H9 (cell line): ENCODE measurements around the gene P3H2. TPM values are rescaled to one million over a fixed set of nuclear protein-coding genes. Genes with fewer than 3 reads are reported as not detected.

Experiments
- DNase-seq: peaks from one replicate; pipeline ENCODE4 v3.0.0-alpha.2; 2017
- H2AFZ ChIP-seq: one replicate; pipeline ENCODE4 v1.6.1; 2013; ENCODE audit warnings: mild to moderate bottlenecking, low read length, control low read depth, moderate library complexity
- H2AK5ac ChIP-seq: 2 replicates; pipeline ENCODE4 v1.6.1; 2013; ENCODE audit warnings: low read length, control low read depth, mixed read lengths; ENCODE audit not compliant: insufficient read length
- H2BK120ac ChIP-seq: one replicate; pipeline ENCODE4 v1.6.1; 2013; ENCODE audit warnings: low read depth, mild to moderate bottlenecking, low read length, control low read depth, inconsistent platforms; ENCODE audit not compliant: poor library complexity, severe bottlenecking
- H2BK12ac ChIP-seq: 2 replicates; pipeline ENCODE4 v1.6.1; 2013; ENCODE audit warnings: low read length, control low read depth, mixed read lengths, low read depth; ENCODE audit not compliant: insufficient read length
- H2BK15ac ChIP-seq: 2 replicates; pipeline ENCODE4 v1.6.1; 2013; ENCODE audit warnings: low read depth, low read length, control low read depth
- H2BK20ac ChIP-seq: one replicate; pipeline ENCODE4 v1.6.1; 2013; ENCODE audit warnings: low read depth, mild to moderate bottlenecking, low read length, control low read depth, inconsistent platforms; ENCODE audit not compliant: poor library complexity, severe bottlenecking
- H2BK5ac ChIP-seq: 2 replicates; pipeline ENCODE4 v1.6.1; 2013; ENCODE audit warnings: low read length, control low read depth, mixed read lengths; ENCODE audit not compliant: insufficient read length
- H3K14ac ChIP-seq: 2 replicates; pipeline ENCODE4 v1.6.1; 2013; ENCODE audit warnings: low read length, control low read depth; ENCODE audit not compliant: insufficient read depth
- H3K18ac ChIP-seq: 2 replicates; pipeline ENCODE4 v1.6.1; 2013; ENCODE audit warnings: low read depth, mild to moderate bottlenecking, mixed read lengths, low read length, control low read depth; ENCODE audit not compliant: insufficient read length
- H3K23ac ChIP-seq: 2 replicates; pipeline ENCODE4 v1.6.1; 2013; ENCODE audit warnings: low read length, control low read depth, mixed read lengths, low read depth; ENCODE audit not compliant: insufficient read length
- H3K23me2 ChIP-seq: 2 replicates; pipeline ENCODE4 v1.6.1; 2013; ENCODE audit warnings: low read depth, mild to moderate bottlenecking, mixed read lengths, low read length, control low read depth; ENCODE audit not compliant: insufficient read length, poor library complexity, severe bottlenecking
- H3K27ac ChIP-seq: 2 replicates; pipeline ENCODE4 v1.5.1; 2013; ENCODE audit warnings: low read length, control low read depth, mixed read lengths, low read depth; ENCODE audit not compliant: insufficient read length
- H3K27me3 ChIP-seq: 2 replicates; pipeline ENCODE4 v1.6.1; 2013; ENCODE audit warnings: low read length, control low read depth, inconsistent platforms; ENCODE audit not compliant: insufficient read depth
- H3K4ac ChIP-seq: 2 replicates; pipeline ENCODE4 v1.6.1; 2013; ENCODE audit warnings: low read depth, mild to moderate bottlenecking, control low read depth, inconsistent platforms, low read length, moderate library complexity
- H3K4me1 ChIP-seq: 2 replicates; pipeline ENCODE4 v1.6.1; 2013; ENCODE audit warnings: low read length, control low read depth, inconsistent platforms; ENCODE audit not compliant: insufficient read depth
- H3K4me2 ChIP-seq: 2 replicates; pipeline ENCODE4 v1.6.1; 2013; ENCODE audit warnings: low read length, control low read depth, mixed read lengths; ENCODE audit not compliant: insufficient read length, insufficient read depth
- H3K56ac ChIP-seq: 2 replicates; pipeline ENCODE4 v1.6.1; 2013; ENCODE audit warnings: low read depth, mild to moderate bottlenecking, mixed read lengths, low read length, control low read depth; ENCODE audit not compliant: insufficient read length
- H3K79me1 ChIP-seq: 2 replicates; pipeline ENCODE4 v1.6.1; 2013; ENCODE audit warnings: low read depth, mild to moderate bottlenecking, moderate library complexity, low read length, control low read depth, inconsistent platforms; ENCODE audit not compliant: insufficient read depth, poor library complexity, severe bottlenecking
- H3K79me2 ChIP-seq: 2 replicates; pipeline ENCODE4 v1.6.1; 2013; ENCODE audit warnings: low read length, control low read depth, inconsistent platforms; ENCODE audit not compliant: insufficient read depth
- H3K9ac ChIP-seq: 2 replicates; pipeline ENCODE4 v1.6.1; 2013; ENCODE audit warnings: low read length, control low read depth, mixed read lengths; ENCODE audit not compliant: insufficient read length; ENCODE audit errors: extremely low read depth
- H3K9me3 ChIP-seq: one replicate; pipeline ENCODE4 v1.6.1; 2013; ENCODE audit warnings: low read depth, low read length, inconsistent platforms; ENCODE audit not compliant: control insufficient read depth
- H3T11ph ChIP-seq: one replicate; pipeline ENCODE4 v1.6.1; 2013; ENCODE audit warnings: mild to moderate bottlenecking, low read length, control low read depth, inconsistent platforms
- H4K20me1 ChIP-seq: one replicate; pipeline ENCODE4 v1.6.1; 2013; ENCODE audit not compliant: control insufficient read depth, insufficient read length, insufficient read depth
- H4K5ac ChIP-seq: 2 replicates; pipeline ENCODE4 v1.6.1; 2013; ENCODE audit warnings: low read depth, mild to moderate bottlenecking, mixed read lengths, low read length, control low read depth; ENCODE audit not compliant: insufficient read length
- H4K8ac ChIP-seq: replicated peaks from 2 replicates; pipeline ENCODE4 v1.6.1; 2013; ENCODE audit warnings: low read length, control low read depth, mixed read lengths, low read depth; ENCODE audit not compliant: insufficient read length
- H4K91ac ChIP-seq: 2 replicates; pipeline ENCODE4 v1.6.1; 2013; ENCODE audit warnings: low read depth, mild to moderate bottlenecking, moderate library complexity, mixed read lengths, low read length, control low read depth; ENCODE audit not compliant: insufficient read length
- H3K27ac Mint-ChIP-seq, 3 experiments: 2 replicates in 2 of 3; 3 replicates in 1 of 3; pipeline ENCODE4 v1.8.0; 2020 to 2021; ENCODE audit warnings: mixed read lengths in 3 of 3, mild to moderate bottlenecking in 1 of 3, moderate library complexity in 1 of 3
- H3K27me3 Mint-ChIP-seq: 2 replicates; pipeline ENCODE4 v1.8.0; 2021; ENCODE audit warnings: low read depth, mild to moderate bottlenecking, moderate library complexity, mixed read lengths
- H3K36me3 Mint-ChIP-seq, 3 experiments: 2 replicates in 2 of 3; 3 replicates in 1 of 3; pipeline ENCODE4 v1.8.0; 2020 to 2021; ENCODE audit warnings: low read depth in 3 of 3, mixed read lengths in 3 of 3; ENCODE audit not compliant: insufficient read depth in 1 of 3
- H3K4me1 Mint-ChIP-seq, 2 experiments: 2 replicates each; pipeline ENCODE4 v1.8.0; 2020; ENCODE audit warnings: mixed read lengths in 2 of 2
- H3K4me3 Mint-ChIP-seq, 2 experiments: 2 replicates in 1 of 2; 3 replicates in 1 of 2; pipeline ENCODE4 v1.8.0; 2020 to 2021; ENCODE audit warnings: mild to moderate bottlenecking in 2 of 2, mixed read lengths in 2 of 2, moderate library complexity in 1 of 2
- H3K9me3 Mint-ChIP-seq, 2 experiments: 2 replicates in 1 of 2; 3 replicates in 1 of 2; pipeline ENCODE4 v1.8.0; 2020; ENCODE audit warnings: mild to moderate bottlenecking in 2 of 2, mixed read lengths in 2 of 2, moderate library complexity in 1 of 2
- WGBS: extraction: QIAGEN DNeasy Blood & Tissue Kit; methylation state at CpG from one replicate; pipeline ENCODE4 v1.1.7; 2013; ENCODE audit warnings: missing lambda C conversion rate, low lambda C conversion rate, mixed read lengths; ENCODE audit not compliant: insufficient read length; ENCODE audit errors: extremely low coverage; 5-methylcytosine and 5-hydroxymethylcytosine counted together
- total RNA-seq: library from RNA; stranded (reverse); gene quantifications from 2 replicates; pipeline ENCODE4 v1.2.1, GENCODE V29; 2021
- TF ChIP-seq, protein P1 (sequence below): fragments of 200-600 bp; sonication (generic); conservative IDR thresholded peaks from 3 replicates; pipeline ENCODE4 v1.8.0; 2021; ENCODE audit warnings: antibody characterized with exemption, mild to moderate bottlenecking

Gene P3H2
- total RNA-seq, 1 experiment from 2014 or later: 41.5 TPM

- Mint-ChIP-seq H3K27me3 (no peaks in the 10 kb centered on the region), H3K9me3 (no peaks in the 10 kb centered on the region; a peak in 2 of 5 replicates), H3K27ac (no peak overlapping the region), H3K4me3 (no peak overlapping the region), H3K36me3 (no peaks in the 10 kb centered on the region; a peak in 1 of 7 replicates), H3K4me1 (peaks cover 18 to 28% of the 10 kb centered on the region in 2 experiments)
- Histone ChIP-seq H2AK5ac (no peak overlapping the region), H3K9ac (no peak overlapping the region), H3T11ph (no peak overlapping the region), H3K9me3 (no peaks in the 10 kb centered on the region), H4K5ac (no peak overlapping the region), H2BK120ac (no peak overlapping the region), H3K23ac (no peak overlapping the region), H4K20me1 (no peaks in the 10 kb centered on the region), H3K18ac (no peak overlapping the region), H4K91ac (no peak overlapping the region), H3K56ac (no peak overlapping the region), H3K79me1 (no peaks in the 10 kb centered on the region), H3K23me2 (no peaks in the 10 kb centered on the region), H2BK5ac (no peak overlapping the region), H3K27ac (no peak overlapping the region), H2BK12ac (no peak overlapping the region), H3K4me2 (no peak overlapping the region), H3K14ac (no peak overlapping the region), H2BK15ac (no peak overlapping the region), H2AFZ (no peak overlapping the region), H3K79me2 (no peaks in the 10 kb centered on the region), H3K4ac (no peak overlapping the region), H4K8ac (no peak overlapping the region), H3K27me3 (no peaks in the 10 kb centered on the region), H3K4me1 (no peaks in the 10 kb centered on the region; the same call in 1 of the 2 replicates), H2BK20ac (no peak overlapping the region)
- TF ChIP-seq, protein P1, sequence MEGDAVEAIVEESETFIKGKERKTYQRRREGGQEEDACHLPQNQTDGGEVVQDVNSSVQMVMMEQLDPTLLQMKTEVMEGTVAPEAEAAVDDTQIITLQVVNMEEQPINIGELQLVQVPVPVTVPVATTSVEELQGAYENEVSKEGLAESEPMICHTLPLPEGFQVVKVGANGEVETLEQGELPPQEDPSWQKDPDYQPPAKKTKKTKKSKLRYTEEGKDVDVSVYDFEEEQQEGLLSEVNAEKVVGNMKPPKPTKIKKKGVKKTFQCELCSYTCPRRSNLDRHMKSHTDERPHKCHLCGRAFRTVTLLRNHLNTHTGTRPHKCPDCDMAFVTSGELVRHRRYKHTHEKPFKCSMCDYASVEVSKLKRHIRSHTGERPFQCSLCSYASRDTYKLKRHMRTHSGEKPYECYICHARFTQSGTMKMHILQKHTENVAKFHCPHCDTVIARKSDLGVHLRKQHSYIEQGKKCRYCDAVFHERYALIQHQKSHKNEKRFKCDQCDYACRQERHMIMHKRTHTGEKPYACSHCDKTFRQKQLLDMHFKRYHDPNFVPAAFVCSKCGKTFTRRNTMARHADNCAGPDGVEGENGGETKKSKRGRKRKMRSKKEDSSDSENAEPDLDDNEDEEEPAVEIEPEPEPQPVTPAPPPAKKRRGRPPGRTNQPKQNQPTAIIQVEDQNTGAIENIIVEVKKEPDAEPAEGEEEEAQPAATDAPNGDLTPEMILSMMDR: no peak
- no peak for DNase-seq
- no CpG with 5 or more reads among the region's 2 CpGs for WGBS
Measured at GRCh38 chr3:190169877-190170276, 49.2 kb upstream of the P3H2 start.
